K562 (cell line): Measurements from ENCODE around the gene ARMH3. TPM values are rescaled to one million over a fixed set of nuclear protein-coding genes. Genes with fewer than 3 reads are reported as not detected.

Source experiments
- CBFA2T3 ChIP-seq: fragments of 450-650 bp; IDR thresholded peaks from 2 replicates; pipeline ENCODE4 v1.6.1; 2017
- CBX3 ChIP-seq, 2 experiments: IDR thresholded peaks; 1 replicate in 1 of 2; 2 replicates in 1 of 2; pipeline ENCODE4 v1.6.1; 2012; ENCODE audit warnings: inconsistent platforms in 2 of 2, low read length in 2 of 2, borderline replicate concordance in 1 of 2, control low read depth in 1 of 2
- CREB1 ChIP-seq, 2 experiments: sonication (generic) in 1 of 2; formaldehyde crosslinking in 1 of 2; IDR thresholded peaks; 2 replicates each; pipeline versions ENCODE4 v1.6.1 to v1.8.0; 2012 to 2022; ENCODE audit warnings: inconsistent platforms in 1 of 2, mild to moderate bottlenecking in 1 of 2, missing genetic modification reagents in 1 of 2, moderate library complexity in 1 of 2
- GMEB1 ChIP-seq: fragments of 250-450 bp; sonication (Bioruptor Pico); IDR thresholded peaks from 2 replicates; pipeline ENCODE4 v1.4.0; 2020; ENCODE audit warnings: mild to moderate bottlenecking
- PKNOX1 ChIP-seq: fragments of 450-650 bp; IDR thresholded peaks from 2 replicates; pipeline ENCODE4 v1.6.1; 2016
- SMARCC2 ChIP-seq: fragments of 450-650 bp; IDR thresholded peaks from 2 replicates; pipeline ENCODE4 v1.6.1; 2017; ENCODE audit warnings: antibody characterized with exemption, moderate library complexity, mild to moderate bottlenecking, low read depth
- SNIP1 ChIP-seq: fragments of 450-650 bp; IDR thresholded peaks from 2 replicates; pipeline ENCODE4 v1.7.1; 2017; ENCODE audit warnings: low read depth, mild to moderate bottlenecking
- TEAD1 ChIP-seq, 2 experiments: fragments of 450-650 bp in 1 of 2; sonication (generic) in 1 of 2; formaldehyde crosslinking; IDR thresholded peaks; 2 replicates each; pipeline versions ENCODE4 v1.4.0 to v1.8.0; 2020 to 2022; ENCODE audit warnings: mild to moderate bottlenecking in 2 of 2, missing genetic modification reagents in 1 of 2
- TRIM24 ChIP-seq, 2 experiments: fragments of 450-650 bp; IDR thresholded peaks; 2 replicates each; pipeline ENCODE4 v1.6.1; 2016
- ZNF12 ChIP-seq: sonication (generic); formaldehyde crosslinking; IDR thresholded peaks from 2 replicates; pipeline ENCODE4 v1.4.0; 2020; ENCODE audit warnings: mild to moderate bottlenecking, missing genetic modification reagents
- ZNF280B ChIP-seq: fragments of 250-450 bp; sonication (Bioruptor Pico); IDR thresholded peaks from 2 replicates; pipeline ENCODE4 v1.5.1; 2021; ENCODE audit warnings: mild to moderate bottlenecking
- ZNF644 ChIP-seq: fragments of 200-800 bp; sonication (Bioruptor generic); IDR thresholded peaks from 2 replicates; pipeline ENCODE4 v1.6.1; 2016; ENCODE audit warnings: low read depth, missing genetic modification characterization, missing compliant biosample characterization
- polyA plus RNA-seq, 8 experiments: library from polyadenylated mRNA; depleted of rRNA in 4 of 8; stranded (reverse) in 5 of 8; unstranded in 3 of 8; fragments of >200 nt; fragmentation: Nextera tagmentation in 2 of 8; fragmentation: Illumina TruSeq in 1 of 8; extraction: Ambion mirVana in 2 of 8; extraction: Trizol in 1 of 8; gene quantifications; 2 replicates each; pipeline versions ENCODE4 v1.2.1 to v1.2.3, GENCODE V29; 2011 to 2014; ENCODE audit warnings: inconsistent platforms in 1 of 8, missing spikeins in 1 of 8
- total RNA-seq, 7 experiments: library from RNA; depleted of rRNA in 6 of 7; stranded (reverse); fragments of >200 nt in 6 of 7; fragmentation: Illumina TruSeq in 2 of 7; extraction: Trizol in 2 of 7; gene quantifications; 2 replicates each; pipeline versions ENCODE4 v1.2.1 to v1.2.3, GENCODE V29; 2011 to 2021; ENCODE audit warnings: low replicate concordance in 1 of 7

ARMH3 gene
- total and polyA plus RNA-seq, 9 of the 15 experiments (the other 6 are each of a cell fraction or from before 2014, with no cell fraction given), result 0.29 to 0.73 TPM; not detected in 7

- peak; percentile 89 for TF ChIP-seq GMEB1
- no peak for TF ChIP-seq CBX3 (IDR thresholded peaks at IDR 0.05; ENCODE audit: borderline replicate concordance in 1 of 2, low read length in 2 of 2)
- no peak for TF ChIP-seq ZNF280B (CRISPR knock-in tag)
- no peak; the same call in 1 of the 2 replicates for TF ChIP-seq SNIP1
- peak; percentile 62; the same call in 1 of the 2 replicates for TF ChIP-seq CREB1 (IDR thresholded peaks at IDR 0.05)
- TF ChIP-seq CREB1 (CRISPR knock-in tag; IDR thresholded peaks at IDR 0.05), result peak; percentile 82
- 0 out of 2 replicates have a peak, but pooled peaks have one; percentile 14 for TF ChIP-seq PKNOX1
- peak; percentile 43; the same call in 1 of the 2 replicates for TF ChIP-seq CBFA2T3
- TF ChIP-seq TRIM24 (IDR thresholded peaks at IDR 0.05), result peak; percentile 19 to 65; a peak in 3 of 4 replicates
- TF ChIP-seq ZNF12 (CRISPR knock-in tag), result no peak
- no peak for TF ChIP-seq SMARCC2
- peak in 1 of 2 experiments; percentile 65; a peak in 1 of 4 replicates for TF ChIP-seq TEAD1 (CRISPR knock-in tag; IDR thresholded peaks at IDR 0.05)
- TF ChIP-seq ZNF644 (tag), result peak; percentile 85
Observed at GRCh38 chr10:101830322-101831168, 225.4 kb downstream of the ARMH3 start (continued).
